Endometrial microvascular endothelial cells (primary cell): ENCODE measurements around the gene WDR74. TPM values are rescaled to one million over a fixed set of nuclear protein-coding genes. Genes with fewer than 3 reads are reported as not detected.
"Not testable (repeated sequence)": the region's sequence is repeated elsewhere in the genome, so short reads cannot be mapped to it uniquely, and the experiment has no call there.

Experiments
- in situ Hi-C: cut with HindIII; loops from 2 replicates; pipeline ENCODE4 v1.10.0; 2017; ENCODE audit warnings: low sequenced_read_pairs, low pct_unique_long_range_greater_than_20kb; ENCODE audit errors: inconsistent ontology term
- total RNA-seq: library from RNA; depleted of rRNA; stranded (reverse); fragments of >200 nt; gene quantifications from one replicate; pipeline ENCODE4 v1.2.3, GENCODE V29; 2015; ENCODE audit errors: inconsistent ontology term

The WDR74 gene
- total RNA-seq, 1 donor from 2014 or later, result 49.7 TPM

- in situ Hi-C loops, result no loop called here
Observed at GRCh38 chr11:62844154-62844553, 4.8 kb upstream of the WDR74 start.

GRCh38 chr11:62843466-62843865, 4.1 kb upstream of the WDR74 start:
- in situ Hi-C loops, result no loop called here

GRCh38 chr11:62842891-62843290, 3.5 kb upstream of the WDR74 start:
- in situ Hi-C loops, result not testable (repeated sequence)

- in situ Hi-C loops, result no loop called here
Observed at GRCh38 chr11:62842171-62842741, 2.9 kb upstream of the WDR74 start.

GRCh38 chr11:62841361-62842170, 2.2 kb upstream of the WDR74 start:
- in situ Hi-C loops, result no loop called here

GRCh38 chr11:62840721-62841360, 1.5 kb upstream of the WDR74 start:
- in situ Hi-C loops, result not testable (repeated sequence)

- in situ Hi-C loops, result no loop called here
Observed at GRCh38 chr11:62835336-62835735, 4.1 kb downstream of the WDR74 start.

GRCh38 chr11:62832336-62833234, 6.8 kb downstream of the WDR74 start, which contains the start of gene TEX54:
Gene TEX54, minus strand, starts transcription at chr11:62832841.
- in situ Hi-C loops, result no loop called here

- in situ Hi-C loops, result no loop called here
Observed at GRCh38 chr11:62831520-62832335, 7.7 kb downstream of the WDR74 start, which contains the start of gene STX5. Gene STX5, minus strand, starts transcription at chr11:62832051. Its CDS starts 808 bp downstream, at chr11:62831243.

- in situ Hi-C loops, result no loop called here
Observed at GRCh38 chr11:62830904-62831519, 8.4 kb downstream of the WDR74 start.

GRCh38 chr11:62828130-62828529, 11.3 kb downstream of the WDR74 start:
- in situ Hi-C loops, result not testable (repeated sequence)

- in situ Hi-C loops, result no loop called here
Observed at GRCh38 chr11:62823677-62824076, 15.7 kb downstream of the WDR74 start.

GRCh38 chr11:62817129-62817528, 22.3 kb downstream of the WDR74 start:
- in situ Hi-C loops, result no loop called here

GRCh38 chr11:62816557-62816956, 22.8 kb downstream of the WDR74 start:
- in situ Hi-C loops, result no loop called here

- in situ Hi-C loops, result no loop called here
Observed at GRCh38 chr11:62811659-62812058, 27.7 kb downstream of the WDR74 start.

- in situ Hi-C loops, result no loop called here
Observed at GRCh38 chr11:62810748-62811147, 28.6 kb downstream of the WDR74 start.

- in situ Hi-C loops, result no loop called here
Observed at GRCh38 chr11:62806611-62807121, 32.7 kb downstream of the WDR74 start.
